ENCODE results near the gene PPP2R5A. TPM values are rescaled to one million over a fixed set of nuclear protein-coding genes. Genes with fewer than 3 reads are reported as not detected.
A peak's percentile ranks its signal among the peaks of the same experiment; 100 is the strongest.
"Not testable (repeated sequence)": the region's sequence is repeated elsewhere in the genome, so short reads cannot be mapped to it uniquely, and the experiment has no call there.

PPP2R5A gene
- total and polyA plus RNA-seq, 9 donors = 23.2 to 34.2 (median 28.4) TPM

DNA sequence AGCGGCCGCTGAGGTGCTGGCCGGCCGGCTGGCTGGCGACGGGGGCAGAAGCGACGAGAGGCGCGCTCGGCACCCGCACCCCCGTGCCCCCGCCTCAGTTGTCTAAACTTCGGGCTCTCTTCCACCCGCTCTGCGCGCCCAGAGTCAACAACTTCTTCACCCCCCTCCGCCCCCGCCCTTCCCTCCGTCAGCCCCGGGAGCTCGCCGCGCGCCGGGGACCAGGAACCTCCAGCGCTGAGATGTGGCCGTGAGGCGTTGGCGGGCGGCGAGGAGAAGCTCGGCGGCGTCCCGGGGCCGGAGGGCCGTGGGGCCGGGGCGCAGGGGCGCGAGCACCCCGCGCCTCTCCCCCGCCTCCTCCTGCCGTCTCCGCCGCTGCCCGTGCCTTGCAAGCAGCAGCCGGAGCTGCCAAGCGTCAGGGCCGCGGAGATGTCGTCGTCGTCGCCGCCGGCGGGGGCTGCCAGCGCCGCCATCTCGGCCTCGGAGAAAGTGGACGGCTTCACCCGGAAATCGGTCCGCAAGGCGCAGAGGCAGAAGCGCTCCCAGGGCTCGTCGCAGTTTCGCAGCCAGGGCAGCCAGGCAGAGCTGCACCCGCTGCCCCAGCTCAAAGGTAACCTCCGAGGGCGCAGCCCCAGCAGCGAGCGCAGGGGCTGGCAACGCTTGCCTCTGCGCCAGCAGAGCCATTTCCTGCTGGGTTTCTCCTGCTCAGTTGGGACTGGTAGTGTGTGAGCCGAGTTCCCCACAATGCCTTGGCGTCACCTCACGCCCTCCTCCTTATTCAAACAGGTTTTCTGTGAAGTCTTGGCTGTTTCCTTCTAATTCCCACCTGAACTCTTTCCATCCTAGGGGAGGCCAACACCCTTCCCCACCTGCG lies 710 bp downstream of the PPP2R5A start:
- Histone ChIP-seq H3K4me1 (ENCODE audit: control insufficient read depth, insufficient read depth, low read length) (peaks cover 11% of the 10 kb centered on the region), H3K27me3 (ENCODE audit: control insufficient read depth, insufficient read depth, low read length) (peaks cover 2% of the 10 kb centered on the region), H3K36me3 (ENCODE audit: control insufficient read depth, insufficient read depth, low read length) (no peaks in the 10 kb centered on the region), H3K9me3 (replicated peaks; ENCODE audit: control insufficient read depth, low read depth, low read length) (no peaks in the 10 kb centered on the region), H3K4me3 (ENCODE audit: low read length) (peak overlapping the region; percentile 93), H3K27ac (ENCODE audit: low read length) (peak overlapping the region; percentile 94)
- under 1% methylated on average over 77 of the region's 85 CpGs for WGBS (ENCODE audit: insufficient coverage)
- DNase-seq = peak; percentile 69

DNA sequence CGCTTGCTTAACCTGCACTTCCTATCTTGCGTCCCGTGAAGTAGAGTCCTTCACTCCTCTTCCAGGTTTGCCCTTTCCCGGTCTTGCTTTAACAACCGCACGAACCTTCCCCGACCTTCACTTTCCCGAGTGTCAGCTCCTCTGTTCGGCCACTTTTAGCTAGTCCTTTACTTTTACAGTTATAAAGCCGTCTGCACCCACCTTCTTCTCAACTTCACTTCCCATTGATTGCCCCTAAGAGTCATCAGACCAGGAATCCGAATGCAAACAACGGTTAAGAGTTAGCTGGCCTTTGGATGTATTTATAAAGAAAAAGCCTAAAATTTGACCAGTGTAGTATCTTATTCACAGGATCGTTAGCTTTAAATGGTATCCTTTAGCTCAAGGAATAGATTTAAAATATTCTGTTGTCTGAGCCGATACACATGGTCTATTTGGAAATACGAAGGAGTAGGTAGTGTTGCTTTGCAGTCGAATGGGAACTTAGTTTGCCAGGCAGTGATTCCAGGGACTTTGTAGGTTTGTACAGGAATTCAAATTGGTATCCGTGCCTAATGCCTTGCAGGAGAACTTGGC lies 1.4 kb downstream of the PPP2R5A start:
- H3K27me3 ChIP-seq (ENCODE audit: control insufficient read depth, insufficient read depth, low read length) = no peaks in the 10 kb centered on the region
- DNase-seq = peak; percentile 38
- H3K27ac ChIP-seq (ENCODE audit: low read length) = peak overlapping the region; percentile 94
- peak overlapping the region; percentile 93 for H3K4me3 ChIP-seq (ENCODE audit: low read length)
- peaks cover 13% of the 10 kb centered on the region for H3K4me1 ChIP-seq (ENCODE audit: control insufficient read depth, insufficient read depth, low read length)
- no peaks in the 10 kb centered on the region for H3K36me3 ChIP-seq (ENCODE audit: control insufficient read depth, insufficient read depth, low read length)
- 0% methylated on average over 13 of the region's 17 CpGs for WGBS (ENCODE audit: insufficient coverage)
- H3K9me3 ChIP-seq (replicated peaks; ENCODE audit: control insufficient read depth, low read depth, low read length) = no peaks in the 10 kb centered on the region

DNA sequence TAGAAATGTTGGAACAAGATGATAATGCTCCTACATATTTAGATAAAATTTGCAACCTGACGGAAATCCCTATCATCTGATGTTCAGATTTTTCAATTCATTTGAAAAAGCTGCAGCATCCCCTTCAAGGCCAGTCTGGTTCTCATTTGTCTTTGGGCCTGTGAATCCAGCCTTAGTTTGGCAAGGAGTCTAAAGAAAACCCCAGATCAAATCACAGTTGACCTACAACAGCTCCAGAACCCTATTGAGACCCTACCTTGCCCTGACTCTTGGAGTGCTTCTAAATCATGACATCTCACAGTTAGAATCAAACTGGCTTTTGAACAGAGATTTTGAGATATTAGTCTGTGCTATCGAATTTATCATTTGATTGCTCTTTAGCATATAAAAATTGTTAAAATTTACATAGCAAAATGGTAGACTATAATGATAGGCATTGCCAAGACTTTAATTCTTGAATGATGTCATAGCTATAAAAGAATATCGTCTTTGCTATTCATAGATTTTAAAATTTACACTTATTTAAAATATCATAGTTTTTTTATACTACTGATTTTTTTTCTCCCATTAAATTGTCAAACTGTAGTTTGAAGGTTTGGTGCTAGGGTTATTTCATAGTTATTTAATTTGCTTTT lies 2.2 kb downstream of the PPP2R5A start:
- Histone ChIP-seq H3K36me3 (ENCODE audit: control insufficient read depth, insufficient read depth, low read length) (no peaks in the 10 kb centered on the region), H3K4me1 (ENCODE audit: control insufficient read depth, insufficient read depth, low read length) (peaks cover 13% of the 10 kb centered on the region), H3K27ac (ENCODE audit: low read length) (peak overlapping the region; percentile 94), H3K4me3 (ENCODE audit: low read length) (peak overlapping the region; percentile 93), H3K27me3 (ENCODE audit: control insufficient read depth, insufficient read depth, low read length) (no peaks in the 10 kb centered on the region), H3K9me3 (replicated peaks; ENCODE audit: control insufficient read depth, low read depth, low read length) (no peaks in the 10 kb centered on the region)
- peak; percentile 22 for DNase-seq
- no CpG with 5 or more reads among the region's 3 CpGs for WGBS (ENCODE audit: insufficient coverage)

DNA sequence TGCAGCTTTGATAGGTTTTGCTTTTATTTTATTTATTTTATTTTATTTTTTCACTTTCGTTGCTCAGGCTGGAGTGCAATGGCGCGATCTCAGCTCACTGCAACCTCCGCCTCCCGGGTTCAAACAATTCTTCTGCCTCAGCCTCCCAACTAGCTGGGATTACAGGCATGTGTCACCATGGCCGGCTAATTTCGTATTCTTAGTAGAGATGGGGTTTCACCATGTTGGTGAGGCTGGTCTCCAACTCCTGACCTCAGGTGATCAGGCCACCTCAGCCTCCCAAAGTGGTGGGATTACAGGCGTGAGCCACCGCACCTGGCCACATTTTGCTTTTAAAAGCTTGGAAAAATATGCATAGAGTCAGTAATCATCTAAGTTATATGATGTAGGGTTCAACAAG lies 2.8 kb downstream of the PPP2R5A start:
- no CpG with 5 or more reads among the region's 9 CpGs for WGBS (ENCODE audit: insufficient coverage)
- H3K4me1 ChIP-seq (ENCODE audit: control insufficient read depth, insufficient read depth, low read length) = peaks cover 13% of the 10 kb centered on the region
- H3K9me3 ChIP-seq (replicated peaks; ENCODE audit: control insufficient read depth, low read depth, low read length); H3K4me3 ChIP-seq (ENCODE audit: low read length); DNase-seq; H3K27me3 ChIP-seq (ENCODE audit: control insufficient read depth, insufficient read depth, low read length); H3K36me3 ChIP-seq (ENCODE audit: control insufficient read depth, insufficient read depth, low read length); H3K27ac ChIP-seq (ENCODE audit: low read length): not testable (repeated sequence)

DNA sequence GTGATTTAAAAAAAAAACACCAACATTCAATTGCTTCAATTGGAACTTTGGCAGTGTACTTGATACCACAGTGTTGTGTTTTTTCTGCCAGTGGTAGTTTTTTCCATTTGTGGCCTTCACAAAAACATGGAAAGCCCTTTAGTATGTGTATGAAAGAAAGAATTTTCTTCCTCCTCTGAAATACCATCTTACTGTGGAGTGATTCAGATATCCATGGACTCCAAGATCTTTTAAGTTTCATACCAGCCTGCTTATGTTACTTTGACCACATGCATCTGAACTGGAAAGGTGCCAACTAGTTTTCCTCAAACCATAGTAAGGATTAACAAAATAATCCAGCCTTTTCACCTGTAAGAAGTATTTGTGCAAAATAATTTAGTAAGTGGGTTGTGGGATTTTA lies 3.4 kb downstream of the PPP2R5A start:
- Histone ChIP-seq H3K9me3 (replicated peaks; ENCODE audit: control insufficient read depth, low read depth, low read length) (no peaks in the 10 kb centered on the region), H3K4me1 (ENCODE audit: control insufficient read depth, insufficient read depth, low read length) (peaks cover 13% of the 10 kb centered on the region), H3K4me3 (ENCODE audit: low read length) (no peak overlapping the region), H3K27ac (ENCODE audit: low read length) (no peak overlapping the region), H3K27me3 (ENCODE audit: control insufficient read depth, insufficient read depth, low read length) (no peaks in the 10 kb centered on the region), H3K36me3 (ENCODE audit: control insufficient read depth, insufficient read depth, low read length) (no peaks in the 10 kb centered on the region)
- peak; percentile 9 for DNase-seq

DNA sequence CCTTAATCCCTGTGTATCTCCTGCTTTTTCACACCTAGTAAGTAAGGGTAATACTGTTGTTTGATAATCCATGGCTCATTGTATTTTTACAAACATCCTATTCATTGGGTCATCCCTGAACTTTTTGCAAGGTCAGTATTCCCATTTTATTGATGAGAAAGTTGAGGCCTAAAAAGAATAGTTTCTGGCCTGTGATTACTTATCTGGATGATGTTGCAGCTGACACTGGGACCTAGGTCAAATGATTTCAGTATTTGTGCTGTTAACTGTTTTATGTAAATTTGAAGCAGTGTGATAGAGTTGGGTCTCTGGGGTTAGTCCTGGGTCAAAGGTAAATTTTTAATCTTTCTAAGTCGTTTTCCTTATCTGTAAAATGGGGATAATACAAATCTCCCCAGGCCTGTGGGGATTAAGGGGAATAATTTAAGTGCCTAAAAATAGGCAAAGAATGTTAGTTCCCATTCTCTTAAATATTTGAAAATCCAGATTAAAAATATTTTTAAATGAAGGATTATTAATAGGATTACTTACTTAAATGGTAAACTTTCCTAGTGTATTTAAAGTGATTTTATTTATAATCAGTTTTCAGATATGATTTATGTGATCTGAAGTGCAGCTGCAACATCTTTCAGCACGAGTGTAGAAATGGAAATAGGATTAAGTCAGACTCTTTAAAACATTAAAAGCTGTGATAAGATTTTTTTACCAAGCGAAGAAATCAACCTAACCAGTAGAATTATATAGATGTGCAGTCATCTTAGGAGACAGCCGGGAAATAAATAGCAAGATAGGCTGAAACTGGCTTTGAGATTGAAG lies 4.3 kb downstream of the PPP2R5A start:
- no CpG with 5 or more reads among the region's 4 CpGs for WGBS (ENCODE audit: insufficient coverage)
- no peak for DNase-seq
- Histone ChIP-seq H3K4me3 (ENCODE audit: low read length) (no peak overlapping the region), H3K27ac (ENCODE audit: low read length) (no peak overlapping the region), H3K27me3 (ENCODE audit: control insufficient read depth, insufficient read depth, low read length) (no peaks in the 10 kb centered on the region), H3K36me3 (ENCODE audit: control insufficient read depth, insufficient read depth, low read length) (no peaks in the 10 kb centered on the region), H3K4me1 (ENCODE audit: control insufficient read depth, insufficient read depth, low read length) (peaks cover 11% of the 10 kb centered on the region), H3K9me3 (replicated peaks; ENCODE audit: control insufficient read depth, low read depth, low read length) (no peaks in the 10 kb centered on the region)

DNA sequence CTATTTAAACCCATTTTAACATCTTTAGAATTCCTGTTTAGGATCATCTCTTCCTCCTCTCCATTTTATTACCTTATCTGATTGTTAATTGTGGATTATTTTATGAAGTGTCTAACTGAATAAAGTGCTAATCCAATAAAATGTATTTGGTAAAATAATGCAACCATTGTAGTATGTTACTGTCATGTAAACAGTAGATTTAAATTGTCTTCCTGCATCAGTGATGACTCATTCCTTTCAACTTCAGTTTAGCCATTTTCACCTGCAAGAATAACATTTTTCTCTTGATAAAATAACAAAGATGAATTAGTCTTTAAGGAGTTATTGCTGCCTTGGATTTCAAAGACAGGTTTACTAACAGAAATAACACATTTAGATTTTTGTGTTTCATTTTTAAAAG lies 5.4 kb downstream of the PPP2R5A start:
- Histone ChIP-seq H3K27me3 (ENCODE audit: control insufficient read depth, insufficient read depth, low read length) (no peaks in the 10 kb centered on the region), H3K27ac (ENCODE audit: low read length) (no peak overlapping the region), H3K4me3 (ENCODE audit: low read length) (no peak overlapping the region), H3K9me3 (replicated peaks; ENCODE audit: control insufficient read depth, low read depth, low read length) (no peaks in the 10 kb centered on the region), H3K4me1 (ENCODE audit: control insufficient read depth, insufficient read depth, low read length) (peaks cover 8% of the 10 kb centered on the region), H3K36me3 (ENCODE audit: control insufficient read depth, insufficient read depth, low read length) (no peaks in the 10 kb centered on the region)
- no peak for DNase-seq

DNA sequence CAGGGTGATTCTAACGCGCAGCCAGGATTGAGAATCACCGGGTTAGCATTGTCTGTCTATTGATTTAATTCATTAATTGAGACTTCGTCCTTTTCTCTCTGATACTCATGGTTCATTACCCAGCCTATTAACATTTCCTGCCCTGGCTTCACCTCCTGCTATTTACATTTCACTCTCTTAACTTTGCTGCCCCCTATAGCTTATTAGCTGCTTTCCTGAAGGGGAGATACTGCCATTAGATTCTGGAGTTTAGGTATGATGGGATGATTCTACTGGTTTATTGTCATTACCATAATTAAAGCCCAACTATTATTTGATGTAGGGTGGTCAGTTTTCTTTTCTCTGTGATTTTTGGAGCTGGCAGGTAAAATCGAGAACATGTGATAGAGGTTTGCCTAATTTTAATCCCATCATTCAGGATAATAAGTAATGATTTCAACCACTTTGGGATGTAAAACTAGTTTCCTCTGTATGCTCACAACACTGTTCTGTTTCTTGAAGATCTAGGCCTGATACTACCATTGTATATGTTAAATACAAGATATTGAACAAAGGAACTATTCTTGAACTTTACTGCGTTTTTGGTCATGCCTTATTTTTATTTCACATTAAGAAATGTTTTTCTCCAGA lies 6.4 kb downstream of the PPP2R5A start:
- H3K4me1 ChIP-seq (ENCODE audit: control insufficient read depth, insufficient read depth, low read length) = peaks cover 5% of the 10 kb centered on the region
- no peak overlapping the region for H3K27ac ChIP-seq (ENCODE audit: low read length)
- H3K4me3 ChIP-seq (ENCODE audit: low read length) = no peak overlapping the region
- no CpG with 5 or more reads among the region's 6 CpGs for WGBS (ENCODE audit: insufficient coverage)
- no peaks in the 10 kb centered on the region for H3K36me3 ChIP-seq (ENCODE audit: control insufficient read depth, insufficient read depth, low read length)
- peak; percentile 68 for DNase-seq
- H3K9me3 ChIP-seq (replicated peaks; ENCODE audit: control insufficient read depth, low read depth, low read length) = no peaks in the 10 kb centered on the region
- H3K27me3 ChIP-seq (ENCODE audit: control insufficient read depth, insufficient read depth, low read length) = no peaks in the 10 kb centered on the region

DNA sequence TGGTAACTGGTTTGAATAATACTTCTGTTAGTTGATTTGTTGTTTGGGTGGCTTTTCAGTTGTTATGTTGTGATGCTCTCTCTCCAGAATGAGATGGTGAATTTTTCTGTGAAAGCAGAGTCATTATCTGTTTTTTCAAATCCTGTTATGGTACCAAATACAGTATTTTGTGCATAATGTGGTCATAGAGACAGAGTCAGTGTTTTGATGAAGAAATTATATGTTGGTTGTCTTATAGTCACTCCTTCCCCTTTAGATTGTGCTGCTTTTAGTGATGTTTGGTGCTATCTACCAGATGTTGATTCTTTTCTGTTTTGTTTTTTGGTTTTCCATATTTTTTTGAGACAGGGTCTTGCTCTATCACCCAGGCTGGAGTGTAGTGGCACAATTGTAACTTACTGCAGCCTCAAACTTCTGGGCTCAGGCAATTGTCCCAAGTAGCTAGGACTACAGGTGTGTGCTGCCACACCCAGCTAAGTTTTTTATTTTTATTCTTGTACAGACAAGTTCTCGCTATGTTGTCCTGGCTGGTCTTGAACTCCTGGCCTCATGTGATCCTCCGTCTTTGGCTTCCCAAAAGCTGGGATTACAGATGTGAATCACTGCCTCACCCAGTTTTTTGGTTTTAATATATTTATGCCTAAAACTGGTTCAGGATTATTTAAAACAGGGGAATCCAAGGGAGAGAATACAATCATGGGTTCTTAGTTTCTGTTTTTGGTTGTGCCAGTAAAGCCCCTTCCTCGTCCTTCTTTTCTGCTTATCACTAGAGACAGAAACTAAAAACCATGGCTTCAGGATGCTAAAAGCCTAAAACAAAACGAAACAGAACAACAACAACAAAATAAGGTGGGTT lies 7.3 kb downstream of the PPP2R5A start:
- Histone ChIP-seq H3K4me1 (ENCODE audit: control insufficient read depth, insufficient read depth, low read length) (peaks cover 3% of the 10 kb centered on the region), H3K36me3 (ENCODE audit: control insufficient read depth, insufficient read depth, low read length) (no peaks in the 10 kb centered on the region), H3K27ac (ENCODE audit: low read length) (no peak overlapping the region), H3K27me3 (ENCODE audit: control insufficient read depth, insufficient read depth, low read length) (no peaks in the 10 kb centered on the region), H3K9me3 (replicated peaks; ENCODE audit: control insufficient read depth, low read depth, low read length) (no peaks in the 10 kb centered on the region), H3K4me3 (ENCODE audit: low read length) (no peak overlapping the region)
- no peak for DNase-seq
- 100% methylated on average over 1 of the region's 4 CpGs for WGBS (ENCODE audit: insufficient coverage)
